ENCODE data around the gene PSAP.

The PSAP gene

DNA sequence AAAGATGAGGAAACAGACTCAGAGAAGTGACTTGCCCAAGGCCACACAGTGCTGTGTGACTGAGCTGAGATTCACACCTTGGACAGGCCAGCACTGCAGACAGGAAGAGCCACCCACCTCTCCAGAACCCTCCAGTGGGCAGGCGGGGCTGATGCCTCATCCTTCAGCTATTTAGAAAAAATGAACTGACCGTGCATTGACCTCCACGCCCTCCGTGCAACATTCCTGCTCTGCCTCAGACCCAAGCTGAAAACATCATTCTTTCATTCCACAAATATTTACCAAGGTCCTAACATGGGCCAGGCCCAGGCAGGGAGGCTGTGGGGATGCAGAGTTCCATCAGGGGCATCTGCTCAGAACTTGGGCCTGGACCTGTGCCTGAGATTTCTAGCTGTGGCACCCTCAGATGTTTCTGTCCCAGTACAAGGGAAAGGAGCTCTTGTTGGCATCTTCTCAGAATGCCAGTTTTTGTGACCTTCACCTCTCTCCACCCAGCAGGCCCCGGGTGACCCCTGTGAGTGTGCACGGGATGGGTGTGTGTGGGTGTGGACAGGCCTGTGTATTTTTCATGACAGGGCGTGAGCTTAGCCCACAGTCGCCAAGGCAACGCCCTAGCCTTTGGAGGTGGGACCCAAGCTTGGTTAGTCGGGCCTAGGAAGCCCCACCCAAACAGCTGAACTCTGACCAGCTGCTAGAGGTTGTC is 84.2 kb downstream of the PSAP start:
- no peak for DNase-seq (ENCODE audit: low read depth in 2 of 2)
